ENCODE measurements around the gene KRT1. TPM values are rescaled to one million over a fixed set of nuclear protein-coding genes. Genes with fewer than 3 reads are reported as not detected.

The KRT1 gene
- total and polyA plus RNA-seq, 10 of the 15 experiments (the other 5 are each of a cell fraction or from before 2014, with no cell fraction given), result not detected

DNA sequence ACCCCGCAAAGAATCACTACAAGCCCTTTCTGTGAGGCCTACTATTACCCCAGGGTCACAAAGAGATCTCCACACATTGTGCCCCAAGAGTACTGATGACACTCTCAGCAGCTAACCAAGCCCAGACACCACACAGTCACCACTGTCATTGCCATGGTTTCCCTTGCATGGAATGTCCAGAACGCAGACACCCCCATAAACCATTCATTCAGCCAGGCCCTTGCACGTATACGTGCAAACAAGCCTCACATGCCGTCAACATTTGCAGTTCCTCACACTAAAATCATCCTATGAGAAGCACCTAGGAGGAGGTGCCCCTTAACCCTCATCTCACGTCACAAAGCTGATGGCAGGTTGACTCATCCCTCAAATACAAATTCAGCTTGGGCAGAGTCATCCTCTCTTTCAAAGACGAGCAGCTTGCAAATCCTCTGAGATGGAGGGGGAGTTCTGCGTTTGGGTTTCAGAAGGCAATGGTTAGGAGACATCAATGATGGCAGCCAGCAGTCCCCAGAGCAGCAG, 40.2 kb upstream of the KRT1 start (continued):
- TF ChIP-seq MTA2 (IDR thresholded peaks at IDR 0.05; ENCODE audit: low read depth) (no peak), RELA (IDR thresholded peaks at IDR 0.05; ENCODE audit: borderline replicate concordance, partially characterized antibody) (no peak), RB1 (IDR thresholded peaks at IDR 0.05; ENCODE audit: borderline replicate concordance) (no peak), ZNF274 (IDR thresholded peaks at IDR 0.05; ENCODE audit: insufficient read depth, insufficient read length) (no peak), EED (IDR thresholded peaks at IDR 0.05; ENCODE audit: low read depth) (no peak), MYC (IDR thresholded peaks at IDR 0.05; ENCODE audit: insufficient read depth, insufficient read length, insufficient replicate concordance, low read length, severe bottlenecking) (no peak)

DNA sequence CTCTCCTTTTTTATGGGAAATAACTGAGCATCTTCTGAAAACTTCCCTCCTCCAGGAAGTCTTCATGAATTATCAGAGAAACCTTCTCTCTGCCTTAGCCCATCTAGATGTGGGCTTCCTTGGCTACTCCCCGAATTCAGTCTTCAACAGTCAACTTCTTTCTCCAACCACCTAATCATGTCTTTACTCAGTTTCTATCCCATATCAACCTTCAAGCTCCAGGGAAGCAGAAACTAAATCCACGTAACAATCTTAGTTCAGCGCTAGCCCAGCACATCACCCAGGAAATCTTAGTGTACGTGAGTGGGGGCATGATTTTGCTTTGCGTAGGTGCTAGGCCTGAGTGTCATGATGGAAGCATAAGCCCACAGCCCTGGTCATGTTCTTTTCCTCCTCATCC, 35.9 kb upstream of the KRT1 start:
- CTCF ChIA-PET, result no interaction called here
- H3K27me3 ChIP-seq (replicated peaks in 1 of 2; ENCODE audit: control insufficient read depth in 2 of 2, insufficient read depth in 2 of 2, low read length in 1 of 2), result peaks cover 3 to 8% of the 10 kb centered on the region in 2 experiments; a peak in 3 of 4 replicates
- DNase-seq (ENCODE audit: low read depth, low spot score), result no peak
- H3K79me2 ChIP-seq (ENCODE audit: control insufficient read depth, insufficient read depth, low read length), result no peaks in the 10 kb centered on the region
- H2AFZ ChIP-seq (ENCODE audit: control insufficient read depth, low read depth, low read length), result no peak overlapping the region
- in situ Hi-C loops (cut with MboI), result no loop called here
- RAD21 ChIA-PET (ENCODE audit: unreplicated experiment), result no interaction called here
- no peaks in the 10 kb centered on the region for H3K9me3 ChIP-seq (replicated peaks; ENCODE audit: control insufficient read depth, insufficient read depth, low read length)
- no peak overlapping the region for H3K4me2 ChIP-seq (ENCODE audit: control insufficient read depth, insufficient read depth)
- H3K4me1 ChIP-seq (ENCODE audit: control insufficient read depth, insufficient read depth, low read length), result no peaks in the 10 kb centered on the region
- no peak for FAIRE-seq
- H3K4me3 ChIP-seq, result no peak overlapping the region
- intact Hi-C loops (cut with micrococcal nuclease; ENCODE audit: unreplicated experiment), result no loop called here
- no peaks in the 10 kb centered on the region for H3K36me3 ChIP-seq (ENCODE audit: control insufficient read depth in 2 of 2, insufficient read depth in 2 of 2, low read length in 1 of 2)
- WGBS (ENCODE audit: insufficient coverage, insufficient replicate concordance, low lambda C conversion rate, missing lambda C conversion rate), result 46% methylated on average over 5 of the region's 5 CpGs
- POLR2A ChIA-PET, result no interaction called here
- SMC1A ChIA-PET (ENCODE audit: uncharacterized antibody, unreplicated experiment), result no interaction called here
- H4K20me1 ChIP-seq (ENCODE audit: control insufficient read depth, insufficient read depth), result no peaks in the 10 kb centered on the region; the same call in 1 of the 2 replicates
- no peak for ATAC-seq
- no peak overlapping the region for H3K9ac ChIP-seq (ENCODE audit: control insufficient read depth, insufficient read depth, low read length)
- BruUV-seq (replicated peaks), result no TSS peak
- H3K27ac ChIP-seq (ENCODE audit: control insufficient read depth, insufficient read depth), result no peak overlapping the region
- TF ChIP-seq, protein P1, sequence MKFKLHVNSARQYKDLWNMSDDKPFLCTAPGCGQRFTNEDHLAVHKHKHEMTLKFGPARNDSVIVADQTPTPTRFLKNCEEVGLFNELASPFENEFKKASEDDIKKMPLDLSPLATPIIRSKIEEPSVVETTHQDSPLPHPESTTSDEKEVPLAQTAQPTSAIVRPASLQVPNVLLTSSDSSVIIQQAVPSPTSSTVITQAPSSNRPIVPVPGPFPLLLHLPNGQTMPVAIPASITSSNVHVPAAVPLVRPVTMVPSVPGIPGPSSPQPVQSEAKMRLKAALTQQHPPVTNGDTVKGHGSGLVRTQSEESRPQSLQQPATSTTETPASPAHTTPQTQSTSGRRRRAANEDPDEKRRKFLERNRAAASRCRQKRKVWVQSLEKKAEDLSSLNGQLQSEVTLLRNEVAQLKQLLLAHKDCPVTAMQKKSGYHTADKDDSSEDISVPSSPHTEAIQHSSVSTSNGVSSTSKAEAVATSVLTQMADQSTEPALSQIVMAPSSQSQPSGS (IDR thresholded peaks at IDR 0.05; ENCODE audit: low read length), result no peak
- no peak for TF ChIP-seq FOXM1 (IDR thresholded peaks at IDR 0.05; ENCODE audit: low read depth, low read length)
- no peak for TF ChIP-seq TCF7 (IDR thresholded peaks at IDR 0.05; ENCODE audit: borderline replicate concordance)
- no peak for TF ChIP-seq ASH2L (IDR thresholded peaks at IDR 0.05; ENCODE audit: borderline replicate concordance, low read depth)
- TF ChIP-seq SUPT20H (IDR thresholded peaks at IDR 0.05; ENCODE audit: borderline replicate concordance, control insufficient read depth, low read depth, low read length), result no peak
- TF ChIP-seq YY1 (IDR thresholded peaks at IDR 0.05; ENCODE audit: low read depth, low read length), result no peak
- TF ChIP-seq JUND (IDR thresholded peaks at IDR 0.05; ENCODE audit: low read depth, low read length), result no peak
- no peak for TF ChIP-seq GABPA (IDR thresholded peaks at IDR 0.05; ENCODE audit: low read depth)
- TF ChIP-seq EP300 (IDR thresholded peaks at IDR 0.05; ENCODE audit: borderline replicate concordance in 1 of 2, control insufficient read depth in 1 of 2, low read depth in 2 of 2, low read length in 2 of 2), result no peak
- no peak for TF ChIP-seq SIN3A (IDR thresholded peaks at IDR 0.05; ENCODE audit: low read depth, low read length)
- no peak for TF ChIP-seq RFX5 (IDR thresholded peaks at IDR 0.05; ENCODE audit: low read depth, low read length)
- TF ChIP-seq, protein P2, sequence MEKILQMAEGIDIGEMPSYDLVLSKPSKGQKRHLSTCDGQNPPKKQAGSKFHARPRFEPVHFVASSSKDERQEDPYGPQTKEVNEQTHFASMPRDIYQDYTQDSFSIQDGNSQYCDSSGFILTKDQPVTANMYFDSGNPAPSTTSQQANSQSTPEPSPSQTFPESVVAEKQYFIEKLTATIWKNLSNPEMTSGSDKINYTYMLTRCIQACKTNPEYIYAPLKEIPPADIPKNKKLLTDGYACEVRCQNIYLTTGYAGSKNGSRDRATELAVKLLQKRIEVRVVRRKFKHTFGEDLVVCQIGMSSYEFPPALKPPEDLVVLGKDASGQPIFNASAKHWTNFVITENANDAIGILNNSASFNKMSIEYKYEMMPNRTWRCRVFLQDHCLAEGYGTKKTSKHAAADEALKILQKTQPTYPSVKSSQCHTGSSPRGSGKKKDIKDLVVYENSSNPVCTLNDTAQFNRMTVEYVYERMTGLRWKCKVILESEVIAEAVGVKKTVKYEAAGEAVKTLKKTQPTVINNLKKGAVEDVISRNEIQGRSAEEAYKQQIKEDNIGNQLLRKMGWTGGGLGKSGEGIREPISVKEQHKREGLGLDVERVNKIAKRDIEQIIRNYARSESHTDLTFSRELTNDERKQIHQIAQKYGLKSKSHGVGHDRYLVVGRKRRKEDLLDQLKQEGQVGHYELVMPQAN (conservative IDR thresholded peaks at IDR 0.05), result no peak
- TF ChIP-seq YBX1 (IDR thresholded peaks at IDR 0.05), result no peak
- TF ChIP-seq PML (IDR thresholded peaks at IDR 0.05; ENCODE audit: low read length), result no peak

All from GM12878 (cell line).